GM18502 (cell line): ENCODE results near the gene TRIOBP.
"Not testable (repeated sequence)": the region's sequence is repeated elsewhere in the genome, so short reads cannot be mapped to it uniquely, and the experiment has no call there.

ENCODE experiments used
- ATAC-seq: cut with Tn5 transposase; IDR thresholded peaks from one replicate; pipeline ENCODE4 v1.9.1; 2021; ENCODE audit warnings: mild to moderate bottlenecking; ENCODE audit not compliant: unreplicated experiment, poor library complexity

Gene TRIOBP

GRCh38 chr22:37716708-37717107 is 19.9 kb downstream of the TRIOBP start:
- no peak for ATAC-seq

GRCh38 chr22:37717235-37717634 is 20.4 kb downstream of the TRIOBP start:
- not testable (repeated sequence) for ATAC-seq

- ATAC-seq, result not testable (repeated sequence)
Measured at GRCh38 chr22:37717746-37718305, 21.0 kb downstream of the TRIOBP start.

- no peak for ATAC-seq
Measured at GRCh38 chr22:37725551-37726240, 28.8 kb downstream of the TRIOBP start.

- no peak for ATAC-seq
Measured at GRCh38 chr22:37726241-37726887, 29.5 kb downstream of the TRIOBP start.

- ATAC-seq, result no peak
Measured at GRCh38 chr22:37728620-37729019, 31.8 kb downstream of the TRIOBP start.

GRCh38 chr22:37731804-37732471 is 35.1 kb downstream of the TRIOBP start:
- ATAC-seq, result no peak

GRCh38 chr22:37732699-37733607 is 36.1 kb downstream of the TRIOBP start:
- no peak for ATAC-seq

GRCh38 chr22:37733625-37734401 is 37.0 kb downstream of the TRIOBP start:
- ATAC-seq, result no peak

- ATAC-seq, result no peak
Measured at GRCh38 chr22:37734402-37734700, 37.5 kb downstream of the TRIOBP start.

- ATAC-seq, result no peak
Measured at GRCh38 chr22:37734964-37735451, 38.2 kb downstream of the TRIOBP start.

- no peak for ATAC-seq
Measured at GRCh38 chr22:37739035-37739434, 42.2 kb downstream of the TRIOBP start.

GRCh38 chr22:37739611-37740049 is 42.8 kb downstream of the TRIOBP start:
- ATAC-seq, result no peak

GRCh38 chr22:37740455-37741311 is 43.8 kb downstream of the TRIOBP start:
- no peak for ATAC-seq

GRCh38 chr22:37741312-37741795 is 44.5 kb downstream of the TRIOBP start:
- ATAC-seq, result no peak

GRCh38 chr22:37742376-37743171 is 45.7 kb downstream of the TRIOBP start:
- ATAC-seq, result no peak

- ATAC-seq, result no peak
Measured at GRCh38 chr22:37744589-37744988, 47.7 kb downstream of the TRIOBP start.
